Lower leg skin (tissue), 3 donors: ENCODE measurements around the gene AANAT.

ENCODE experiments used
- POLR2A ChIP-seq, 2 donors: fragments of 450-650 bp; IDR thresholded peaks; one replicate each; pipeline ENCODE4 v1.6.1; 2016 to 2017; ENCODE audit warnings: antibody characterized with exemption in 2 of 2, mild to moderate bottlenecking in 1 of 2, moderate library complexity in 1 of 2
- TF ChIP-seq, protein P1 (sequence below), 3 donors: fragments of 450-650 bp; IDR thresholded peaks; one replicate each; pipeline ENCODE4 v1.5.1; 2016; ENCODE audit warnings: antibody characterized with exemption in 3 of 3, mild to moderate bottlenecking in 3 of 3, moderate library complexity in 2 of 3

DNA sequence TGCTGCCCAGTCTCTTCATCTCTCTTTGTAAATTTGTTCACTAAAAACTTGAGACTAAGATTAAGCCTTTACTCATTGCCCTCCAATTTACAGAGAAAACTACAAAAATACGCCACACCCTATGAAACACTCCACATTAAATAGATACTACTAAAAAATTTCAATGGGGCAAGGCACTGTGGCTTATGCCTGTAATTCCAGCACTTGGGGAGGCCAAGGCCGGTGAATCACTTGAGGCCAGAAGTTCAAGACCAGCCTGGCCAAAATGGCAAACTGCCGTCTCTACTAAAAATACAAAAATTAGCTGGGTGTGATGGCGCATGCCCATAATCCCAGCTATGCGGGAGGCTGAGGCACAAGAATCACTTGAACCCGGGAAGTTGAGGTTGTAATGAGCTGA lies 18.3 kb upstream of the AANAT start:
- TF ChIP-seq POLR2A (IDR thresholded peaks at IDR 0.05) = no peak
- TF ChIP-seq, protein P1, sequence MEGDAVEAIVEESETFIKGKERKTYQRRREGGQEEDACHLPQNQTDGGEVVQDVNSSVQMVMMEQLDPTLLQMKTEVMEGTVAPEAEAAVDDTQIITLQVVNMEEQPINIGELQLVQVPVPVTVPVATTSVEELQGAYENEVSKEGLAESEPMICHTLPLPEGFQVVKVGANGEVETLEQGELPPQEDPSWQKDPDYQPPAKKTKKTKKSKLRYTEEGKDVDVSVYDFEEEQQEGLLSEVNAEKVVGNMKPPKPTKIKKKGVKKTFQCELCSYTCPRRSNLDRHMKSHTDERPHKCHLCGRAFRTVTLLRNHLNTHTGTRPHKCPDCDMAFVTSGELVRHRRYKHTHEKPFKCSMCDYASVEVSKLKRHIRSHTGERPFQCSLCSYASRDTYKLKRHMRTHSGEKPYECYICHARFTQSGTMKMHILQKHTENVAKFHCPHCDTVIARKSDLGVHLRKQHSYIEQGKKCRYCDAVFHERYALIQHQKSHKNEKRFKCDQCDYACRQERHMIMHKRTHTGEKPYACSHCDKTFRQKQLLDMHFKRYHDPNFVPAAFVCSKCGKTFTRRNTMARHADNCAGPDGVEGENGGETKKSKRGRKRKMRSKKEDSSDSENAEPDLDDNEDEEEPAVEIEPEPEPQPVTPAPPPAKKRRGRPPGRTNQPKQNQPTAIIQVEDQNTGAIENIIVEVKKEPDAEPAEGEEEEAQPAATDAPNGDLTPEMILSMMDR (IDR thresholded peaks at IDR 0.05) = no peak
